ENCODE measurements around the gene ANAPC16. TPM values are rescaled to one million over a fixed set of nuclear protein-coding genes. Genes with fewer than 3 reads are reported as not detected.

ANAPC16 gene
- polyA plus RNA-seq, 1 donor from 2014 or later, result 209 TPM

GRCh38 chr10:72257051-72257892 is 41.5 kb downstream of the ANAPC16 start:
- Histone ChIP-seq H2AFZ (ENCODE audit: low read depth, low read length) (no peak overlapping the region), H3F3A (ENCODE audit: insufficient read depth, low read length, poor library complexity, severe bottlenecking) (peaks cover 3% of the 10 kb centered on the region), H3K9me3 (ENCODE audit: low read length) (no peaks in the 10 kb centered on the region), H4K20me1 (ENCODE audit: insufficient read depth) (no peaks in the 10 kb centered on the region), H3K4me3 (ENCODE audit: low read length) (no peak overlapping the region), H3K27ac (ENCODE audit: low read length) (no peak overlapping the region), H3K36me3 (ENCODE audit: insufficient read depth, low read length) (no peaks in the 10 kb centered on the region), H3K9me2 (ENCODE audit: insufficient read depth, low read length) (no peaks in the 10 kb centered on the region), H3K27me3 (ENCODE audit: insufficient read depth, low read depth, low read length) (no peaks in the 10 kb centered on the region), H3K4me2 (ENCODE audit: low read length) (no peak overlapping the region), H3K9ac (ENCODE audit: low read length) (no peak overlapping the region), H3K79me2 (replicated peaks; ENCODE audit: insufficient read depth, low read length) (no peaks in the 10 kb centered on the region)
- TF ChIP-seq TAF1 (IDR thresholded peaks at IDR 0.05; ENCODE audit: low read depth) (no peak), EP300 (conservative IDR thresholded peaks at IDR 0.05; ENCODE audit: poor library complexity, severe bottlenecking) (no peak), EZH2 (IDR thresholded peaks at IDR 0.05; ENCODE audit: borderline replicate concordance, insufficient read depth, low read length, poor library complexity, severe bottlenecking) (no peak), REST (IDR thresholded peaks at IDR 0.05; ENCODE audit: borderline replicate concordance) (no peak), SMC3 (conservative IDR thresholded peaks at IDR 0.05; ENCODE audit: poor library complexity) (no peak), MXI1 (conservative IDR thresholded peaks at IDR 0.05; ENCODE audit: poor library complexity, severe bottlenecking) (no peak), RAD21 (conservative IDR thresholded peaks at IDR 0.05) (no peak), POLR2AphosphoS5 (IDR thresholded peaks at IDR 0.05) (no peak), CTCF (IDR thresholded peaks at IDR 0.05; ENCODE audit: poor library complexity, severe bottlenecking) (no peak)

- H3K9ac ChIP-seq (ENCODE audit: low read length), result no peak overlapping the region
Measured at GRCh38 chr10:72258617-72259016, 42.8 kb downstream of the ANAPC16 start.

More at GRCh38 chr10:72258617-72259016, 42.8 kb downstream of the ANAPC16 start:
- Histone ChIP-seq H3K4me2 (ENCODE audit: low read length) (no peak overlapping the region), H3K36me3 (ENCODE audit: insufficient read depth, low read length) (no peaks in the 10 kb centered on the region), H2AFZ (ENCODE audit: low read depth, low read length) (no peak overlapping the region), H3F3A (ENCODE audit: insufficient read depth, low read length, poor library complexity, severe bottlenecking) (peaks cover 3% of the 10 kb centered on the region), H3K79me2 (replicated peaks; ENCODE audit: insufficient read depth, low read length) (no peaks in the 10 kb centered on the region), H4K20me1 (ENCODE audit: insufficient read depth) (no peaks in the 10 kb centered on the region), H3K9me2 (ENCODE audit: insufficient read depth, low read length) (no peaks in the 10 kb centered on the region), H3K27ac (ENCODE audit: low read length) (no peak overlapping the region), H3K9me3 (ENCODE audit: low read length) (no peaks in the 10 kb centered on the region), H3K4me3 (ENCODE audit: low read length) (no peak overlapping the region), H3K27me3 (ENCODE audit: insufficient read depth, low read depth, low read length) (no peaks in the 10 kb centered on the region)
- TF ChIP-seq MXI1 (conservative IDR thresholded peaks at IDR 0.05; ENCODE audit: poor library complexity, severe bottlenecking) (no peak), SMC3 (conservative IDR thresholded peaks at IDR 0.05; ENCODE audit: poor library complexity) (no peak), EP300 (conservative IDR thresholded peaks at IDR 0.05; ENCODE audit: poor library complexity, severe bottlenecking) (no peak), TAF1 (IDR thresholded peaks at IDR 0.05; ENCODE audit: low read depth) (no peak), RAD21 (conservative IDR thresholded peaks at IDR 0.05) (no peak), REST (IDR thresholded peaks at IDR 0.05; ENCODE audit: borderline replicate concordance) (no peak), POLR2AphosphoS5 (IDR thresholded peaks at IDR 0.05) (no peak), EZH2 (IDR thresholded peaks at IDR 0.05; ENCODE audit: borderline replicate concordance, insufficient read depth, low read length, poor library complexity, severe bottlenecking) (no peak), CTCF (IDR thresholded peaks at IDR 0.05; ENCODE audit: poor library complexity, severe bottlenecking) (no peak)
